Activated T-cell treated with anti-CD3 and anti-CD28 coated beads, Interleukin-2, amount 50 U/mL, for 1 hour (primary cell): ENCODE results near the gene PRR14L.
"Not testable (repeated sequence)": the region's sequence is repeated elsewhere in the genome, so short reads cannot be mapped to it uniquely, and the experiment has no call there.

Source experiments
- DNase-seq: peaks from one replicate; pipeline ENCODE4 v3.0.0-alpha.2; 2020

The PRR14L gene

DNA sequence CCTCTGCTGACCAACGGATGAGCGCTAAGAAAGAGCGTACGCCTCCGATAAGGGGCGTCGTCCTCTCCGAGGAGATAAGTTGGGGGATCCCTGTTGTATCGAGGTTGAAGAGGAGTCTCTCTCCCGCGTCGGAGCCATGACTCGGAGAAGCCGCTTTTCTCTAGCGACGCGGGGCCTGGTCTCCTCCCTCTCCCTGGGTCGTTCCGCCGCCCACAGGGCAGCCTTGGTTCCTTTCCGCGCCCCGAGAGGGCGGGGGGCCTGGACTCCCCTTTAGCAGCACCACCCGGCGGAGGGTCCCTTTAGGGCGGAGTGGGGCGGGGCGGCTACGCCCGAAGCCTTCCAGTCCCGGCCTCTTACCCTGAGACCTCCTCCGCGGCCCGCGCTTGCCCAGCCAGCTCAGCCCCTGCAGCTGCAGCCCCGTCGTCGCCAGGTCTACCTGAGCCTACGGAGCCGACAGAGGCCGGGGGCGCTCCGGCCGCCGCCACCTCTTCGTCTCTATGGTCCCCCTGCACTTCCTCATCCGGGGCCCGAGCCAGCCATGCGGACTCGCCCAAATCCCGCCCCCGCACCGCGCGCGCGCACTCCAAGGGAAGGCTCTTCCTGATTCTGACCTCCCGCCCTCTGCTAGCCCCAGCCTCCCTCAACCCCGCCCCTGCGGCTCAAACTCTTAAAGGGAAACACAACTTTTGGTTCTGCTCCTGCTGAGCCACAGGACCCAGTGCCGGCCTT is at the start of gene PRR14L:
Gene PRR14L (minus strand): TSS at position 497 of the 729 bp plus-strand sequence. CDS start 11,272 bp downstream, outside the sequence.
- peak; percentile 99 for DNase-seq

DNA sequence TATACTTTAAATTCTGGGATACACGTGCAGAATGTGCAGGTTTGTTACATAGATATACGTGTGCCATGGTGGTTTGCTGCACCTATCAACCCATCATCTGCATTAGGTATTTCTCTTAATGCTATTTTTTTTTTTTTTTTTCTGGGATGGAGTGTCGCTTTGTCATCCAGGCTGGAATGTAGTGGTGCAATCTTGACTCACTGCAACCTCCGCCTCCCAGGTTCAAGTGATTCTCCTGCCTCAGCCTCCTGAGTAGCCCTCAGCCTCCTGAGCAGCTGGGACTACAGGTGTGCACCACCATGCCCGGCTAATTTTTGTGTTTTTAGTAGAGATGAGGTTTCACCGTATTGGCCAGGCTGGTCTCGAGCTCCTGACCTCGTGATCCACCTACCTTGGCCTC is 49.4 kb upstream of the PRR14L start:
- DNase-seq = not testable (repeated sequence)

DNA sequence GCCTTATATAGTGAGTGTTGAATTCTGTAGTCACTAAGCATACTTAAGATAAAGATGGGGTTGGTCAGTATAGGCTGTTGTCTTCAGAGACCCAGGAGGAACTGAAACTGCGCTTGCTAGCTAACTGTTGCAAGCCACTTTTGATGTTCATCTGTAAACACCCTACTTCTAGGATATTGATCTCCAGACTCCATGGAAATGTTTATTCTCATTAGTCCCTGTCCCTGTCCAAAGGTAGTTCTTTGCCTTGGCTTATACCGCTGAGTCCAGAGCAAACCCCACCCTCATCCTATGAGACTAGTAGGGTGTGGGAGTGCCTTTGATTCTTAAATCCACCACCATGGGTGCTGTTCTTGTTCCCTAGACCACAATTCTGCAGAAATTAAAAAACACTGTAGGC is 40.3 kb upstream of the PRR14L start:
- no peak for DNase-seq

DNA sequence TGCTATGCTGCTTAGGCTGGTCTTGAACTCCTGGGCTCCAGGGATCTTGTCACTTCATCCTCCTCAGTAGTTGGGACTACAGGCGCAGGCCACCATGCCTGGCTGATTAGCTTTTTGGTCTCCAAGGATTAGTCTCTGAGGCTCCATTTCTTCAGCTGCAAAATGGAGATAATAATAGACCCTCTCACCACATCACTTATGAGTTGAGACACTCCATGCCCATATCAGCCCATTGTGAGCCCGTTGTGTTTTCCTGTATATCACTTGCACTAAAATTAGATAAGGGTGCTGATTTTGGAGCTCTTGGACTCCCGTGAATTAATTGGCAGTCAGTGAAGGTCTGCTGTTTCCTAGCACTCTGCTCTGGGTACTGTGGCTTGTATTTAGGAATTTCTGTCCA is 39.9 kb upstream of the PRR14L start:
- no peak for DNase-seq

DNA sequence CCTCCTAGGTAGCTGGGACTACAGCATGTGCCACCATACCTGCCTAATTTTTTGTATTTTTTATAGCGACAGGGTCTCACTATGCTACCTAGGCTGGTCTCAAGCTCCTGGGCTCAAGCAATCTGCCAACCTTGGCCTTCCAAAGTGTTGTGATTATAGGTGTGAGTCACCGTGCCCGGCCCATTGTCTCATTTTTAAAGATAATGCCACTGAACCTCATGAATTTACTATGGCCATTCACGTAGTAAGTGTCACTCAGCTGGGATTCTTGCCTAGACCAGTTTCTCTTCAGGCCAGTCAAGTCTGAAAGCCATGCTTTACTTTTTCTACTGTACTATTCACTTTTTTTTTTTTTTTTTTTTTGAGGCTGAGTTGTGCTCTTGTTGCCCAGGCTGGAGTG is 26.3 kb upstream of the PRR14L start:
- DNase-seq = no peak

DNA sequence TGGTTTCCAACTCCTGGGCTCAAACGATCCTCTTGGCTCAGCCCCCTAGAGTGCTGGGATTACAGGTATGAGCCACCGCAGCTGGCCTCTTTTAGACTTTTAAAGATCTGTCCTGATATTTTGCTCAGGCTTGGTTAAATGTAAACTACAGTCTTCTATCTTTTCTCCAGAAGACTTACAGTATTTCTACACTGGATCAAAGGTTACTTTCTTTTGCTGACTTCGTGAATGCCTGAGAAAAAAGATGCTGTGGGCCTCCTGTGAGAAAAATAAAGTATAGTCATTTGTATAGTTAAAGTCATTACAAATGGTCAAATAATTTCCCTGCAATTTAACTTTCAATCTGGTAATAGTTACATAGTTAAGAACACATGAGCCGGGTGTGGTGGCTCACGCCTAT is 23.5 kb upstream of the PRR14L start:
- DNase-seq = no peak

DNA sequence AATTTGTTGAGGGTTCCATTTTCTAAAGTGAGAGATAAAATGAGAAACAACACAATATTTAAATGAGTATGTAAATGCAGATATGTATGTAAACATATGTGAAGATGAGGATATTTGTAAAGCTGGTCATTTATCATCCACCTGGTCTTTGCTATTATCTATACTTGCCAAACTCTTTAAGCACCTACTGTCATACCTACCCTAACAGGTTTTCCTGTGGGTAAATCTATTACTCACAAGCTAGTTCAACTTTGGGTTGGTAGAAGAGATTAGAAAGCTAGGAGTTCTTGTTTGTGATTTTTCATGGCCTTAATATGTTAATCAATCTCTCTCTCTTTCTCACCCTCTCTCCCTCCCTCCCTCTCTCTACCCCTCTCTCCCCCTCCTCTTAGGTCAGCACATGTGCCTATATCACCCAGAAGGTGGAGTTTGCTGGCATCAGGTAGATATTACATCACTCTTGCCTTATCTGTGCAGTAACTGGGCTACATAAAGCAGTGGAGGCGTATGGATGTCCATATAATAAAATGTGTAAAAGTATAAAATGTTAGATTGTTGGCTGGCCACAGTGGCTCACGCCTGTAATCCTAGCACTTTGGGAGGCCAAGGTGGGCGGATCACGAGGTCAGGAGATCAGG is 18.6 kb upstream of the PRR14L start:
- no peak for DNase-seq

DNA sequence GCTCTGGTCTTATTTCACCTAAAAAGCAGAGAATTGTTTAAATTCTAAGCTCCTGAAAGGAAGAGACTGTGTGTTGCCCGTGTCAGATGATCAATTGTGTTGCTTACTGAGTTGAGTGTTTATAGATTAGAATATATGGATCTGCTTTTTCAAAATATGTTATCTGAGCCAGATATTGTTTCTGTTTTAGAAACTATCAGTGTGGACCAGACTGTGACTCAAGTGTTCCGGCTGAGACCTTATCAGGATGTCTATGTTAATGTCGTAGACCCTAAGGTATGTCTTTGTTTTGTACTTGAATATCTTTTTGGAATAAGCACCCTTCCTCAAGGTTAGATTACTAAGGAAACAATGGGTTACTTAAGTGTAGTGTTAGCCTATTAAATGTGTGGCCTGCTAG is 14.9 kb upstream of the PRR14L start:
- no peak for DNase-seq

DNA sequence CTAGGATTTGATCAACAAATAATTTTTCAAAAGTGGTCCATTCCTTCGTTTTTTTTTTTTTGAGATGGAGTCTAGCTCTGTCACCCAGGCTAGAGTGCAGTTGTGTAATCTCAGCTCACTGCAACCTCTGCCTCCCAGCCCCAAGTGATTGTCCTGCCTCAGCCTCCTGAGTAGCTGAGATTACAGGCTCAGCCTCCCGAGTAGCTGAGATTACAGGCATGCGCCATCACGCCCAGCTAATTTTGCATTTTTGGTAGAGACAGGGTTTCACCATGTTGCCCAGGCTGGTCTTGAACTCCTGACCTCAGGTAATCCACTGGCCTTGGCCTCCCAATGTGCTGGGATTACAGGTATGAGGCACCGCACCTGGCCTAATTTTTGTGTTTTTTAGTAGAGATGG is 8.9 kb upstream of the PRR14L start:
- DNase-seq = not testable (repeated sequence)

DNA sequence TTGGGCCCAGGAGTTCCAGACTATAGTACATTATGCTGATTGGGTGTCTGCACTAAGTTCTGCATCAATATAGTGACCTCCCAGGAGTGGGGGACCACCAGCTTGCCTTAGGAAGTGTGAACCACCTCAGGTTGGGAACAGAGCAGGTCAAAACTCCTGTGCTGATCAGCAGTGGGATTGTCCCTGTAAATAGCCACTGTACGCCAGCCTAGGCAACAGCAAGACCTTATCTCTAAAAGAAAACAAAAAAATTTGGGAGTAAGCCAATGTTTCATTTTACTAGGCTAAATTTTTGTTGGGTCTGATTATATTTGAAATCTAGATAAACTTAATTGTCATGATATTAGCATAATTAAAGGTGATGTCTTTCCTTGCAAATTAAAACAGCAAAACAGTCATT is 7.3 kb upstream of the PRR14L start:
- DNase-seq = no peak

DNA sequence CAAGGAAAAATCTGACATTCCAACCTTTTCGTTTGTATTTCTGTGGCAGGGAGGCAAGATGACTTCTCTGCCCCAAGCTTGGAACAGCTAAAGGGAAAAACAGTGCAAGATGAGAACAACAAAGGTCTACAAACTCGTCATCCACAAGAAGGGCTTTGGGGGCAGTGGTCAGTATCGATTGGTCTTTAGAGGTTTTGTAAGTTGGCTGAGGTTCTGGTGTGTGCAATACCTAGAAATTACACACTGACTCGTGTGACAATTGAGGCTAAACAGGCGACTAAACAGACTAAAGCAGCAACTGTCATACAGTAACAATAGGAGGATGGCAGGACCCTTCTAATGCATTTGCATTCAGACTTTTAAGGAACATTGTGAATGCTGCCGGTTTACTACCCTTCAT is 4.9 kb upstream of the PRR14L start:
- DNase-seq = no peak

DNA sequence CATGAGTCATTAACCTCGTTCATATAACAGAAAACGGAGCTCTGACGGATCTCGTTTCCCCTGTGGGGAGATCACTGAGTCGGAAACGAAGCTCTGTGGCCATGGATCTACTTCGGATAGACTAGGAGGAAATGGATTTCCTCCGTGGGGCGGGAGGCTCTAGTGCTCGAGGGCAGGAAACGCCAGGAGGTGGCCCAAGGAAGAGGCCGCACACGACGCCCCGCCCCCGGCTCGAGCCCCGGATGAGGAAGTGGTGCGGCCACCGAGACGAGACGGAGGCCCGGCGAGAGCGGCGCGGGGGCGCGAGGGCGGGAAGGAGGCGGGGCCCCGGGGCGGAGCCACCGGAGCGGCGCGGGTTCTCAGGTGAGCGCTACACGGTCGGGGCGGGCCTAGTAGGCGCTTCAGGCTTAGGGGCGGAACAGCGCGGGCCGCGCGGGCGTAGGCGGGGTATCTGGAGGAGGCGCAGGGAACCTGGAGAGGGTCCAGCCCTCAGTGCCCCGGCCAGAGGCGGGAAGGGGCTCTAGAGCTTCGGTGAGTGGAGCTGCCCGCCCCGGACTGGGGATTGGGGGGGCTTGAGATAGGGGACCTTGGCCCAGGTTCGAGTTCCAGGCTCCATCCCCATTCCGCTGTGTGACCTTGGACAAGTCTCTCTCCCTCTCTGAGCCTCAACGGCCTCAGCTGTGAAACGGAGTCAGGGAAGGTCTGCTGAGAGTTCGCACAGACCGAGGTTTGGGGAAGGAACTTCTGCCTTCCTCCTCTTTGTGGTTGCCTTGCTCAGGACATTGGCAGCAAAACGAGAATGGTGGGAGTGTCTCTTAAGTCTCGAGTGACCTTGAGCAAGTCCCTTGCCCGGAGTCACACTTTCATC is 3.9 kb upstream of the PRR14L start, which contains the start of gene DEPDC5:
Gene DEPDC5 (plus strand): TSS at position 386 of the 868 bp plus-strand sequence. CDS start 903 bp downstream, outside the sequence.
- DNase-seq = peak; percentile 98

DNA sequence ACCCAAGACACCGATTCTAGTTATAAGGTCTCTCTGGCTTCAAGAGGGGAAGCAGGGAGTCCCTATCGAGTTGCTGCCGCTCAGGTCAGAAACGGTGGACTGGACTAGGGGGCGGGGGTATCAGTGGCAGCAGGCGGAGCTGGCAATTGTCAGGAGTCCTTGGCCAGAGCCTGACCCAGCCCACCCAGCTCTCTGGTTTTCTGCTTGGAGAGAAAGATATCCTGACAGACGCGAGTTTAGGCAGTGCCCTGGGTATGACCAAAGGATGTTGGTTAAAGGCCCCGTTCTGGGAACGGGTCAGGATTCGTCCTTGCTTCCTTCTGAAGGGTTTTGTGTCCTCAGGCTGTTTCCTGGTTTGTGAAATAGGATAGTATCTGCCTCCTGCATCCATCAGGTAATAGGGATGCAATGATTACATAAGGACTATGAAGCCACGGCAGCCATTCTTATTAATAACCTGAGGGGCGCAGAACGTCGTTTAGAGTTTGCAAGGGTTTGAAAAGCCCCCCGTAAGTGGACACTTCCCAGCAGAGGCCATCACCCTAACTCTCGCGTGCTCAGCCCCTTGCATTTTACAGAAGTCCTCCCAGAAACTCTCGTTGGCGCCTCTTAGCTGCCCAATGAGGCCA is 3.2 kb upstream of the PRR14L start:
- peak; percentile 35 for DNase-seq

DNA sequence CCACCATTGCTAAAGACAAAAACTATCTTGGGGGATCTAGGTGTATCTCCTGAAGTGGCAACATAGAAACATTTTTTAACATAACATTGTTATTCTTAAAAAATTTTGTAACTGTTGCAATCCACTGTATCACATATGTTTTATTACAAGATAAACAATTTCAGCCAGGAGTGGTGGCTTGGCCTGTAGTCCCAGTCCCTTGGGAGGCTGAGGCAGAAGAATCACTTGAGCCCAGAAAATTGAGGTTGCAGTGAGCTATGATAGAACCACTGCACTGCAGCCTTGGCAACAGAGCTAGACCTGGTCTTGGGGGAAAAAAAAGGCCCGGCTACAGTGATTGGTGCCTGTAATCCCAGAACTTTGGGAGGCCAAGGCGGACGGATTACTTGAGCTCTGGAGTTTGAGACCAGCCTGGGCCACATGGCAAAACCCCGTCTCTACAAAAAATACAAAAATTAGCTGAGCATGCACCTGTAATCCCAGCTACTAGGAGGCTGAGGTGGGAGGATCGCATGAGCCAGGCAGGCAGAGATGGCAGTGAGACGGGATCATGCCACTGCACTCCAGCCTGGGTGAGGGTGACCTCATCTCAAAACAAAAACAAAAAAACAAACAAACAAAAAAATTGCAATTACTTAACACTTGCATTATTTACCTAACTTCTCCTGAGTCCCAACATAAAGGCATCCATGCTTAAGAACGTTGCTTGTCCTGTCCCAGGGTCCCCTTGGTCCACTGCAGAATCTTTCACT is 2.3 kb upstream of the PRR14L start:
- no peak for DNase-seq

DNA sequence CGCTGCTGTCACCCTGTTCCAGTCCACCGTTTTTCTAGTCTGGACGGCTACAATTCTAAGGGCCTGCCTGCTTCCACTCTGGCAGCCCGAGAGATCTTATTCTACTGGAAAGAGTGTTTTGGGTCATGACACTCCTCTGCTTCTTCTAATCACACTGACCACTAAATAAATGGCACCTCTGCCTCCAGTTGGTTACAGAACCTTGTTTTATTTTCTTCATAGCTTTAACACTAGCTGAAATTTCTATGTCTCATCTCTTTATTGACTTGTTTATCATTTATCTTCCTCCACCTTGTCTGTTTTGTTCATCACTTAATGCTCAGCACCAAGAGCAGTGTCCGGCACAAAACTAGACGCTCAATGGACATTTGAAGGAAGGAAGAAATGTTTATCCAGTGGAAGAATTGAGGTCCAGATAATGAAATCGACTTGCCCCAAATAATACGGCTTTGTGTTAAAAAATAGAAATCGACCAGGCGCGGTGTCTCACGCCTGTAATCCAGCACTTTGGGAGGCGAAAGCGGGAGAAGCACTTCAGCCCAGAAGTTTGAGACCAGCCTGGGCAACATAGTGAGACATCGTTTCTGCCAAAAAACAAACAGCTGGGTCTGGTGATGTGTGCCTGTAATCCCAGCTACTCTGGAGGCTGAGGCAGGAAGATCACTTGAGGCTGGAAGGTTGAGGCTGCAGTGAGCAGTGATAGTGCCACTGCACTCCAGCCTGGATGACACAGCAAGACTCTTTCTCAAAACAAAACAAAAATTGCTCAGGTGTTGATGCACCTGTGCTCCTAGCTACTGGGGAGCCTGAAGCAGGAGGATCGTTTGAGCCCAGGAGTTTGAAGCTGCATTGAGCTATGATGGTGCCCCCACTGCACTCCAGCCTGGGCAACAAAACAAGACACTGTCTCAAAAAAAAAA is 693 bp upstream of the PRR14L start:
- no peak for DNase-seq

DNA sequence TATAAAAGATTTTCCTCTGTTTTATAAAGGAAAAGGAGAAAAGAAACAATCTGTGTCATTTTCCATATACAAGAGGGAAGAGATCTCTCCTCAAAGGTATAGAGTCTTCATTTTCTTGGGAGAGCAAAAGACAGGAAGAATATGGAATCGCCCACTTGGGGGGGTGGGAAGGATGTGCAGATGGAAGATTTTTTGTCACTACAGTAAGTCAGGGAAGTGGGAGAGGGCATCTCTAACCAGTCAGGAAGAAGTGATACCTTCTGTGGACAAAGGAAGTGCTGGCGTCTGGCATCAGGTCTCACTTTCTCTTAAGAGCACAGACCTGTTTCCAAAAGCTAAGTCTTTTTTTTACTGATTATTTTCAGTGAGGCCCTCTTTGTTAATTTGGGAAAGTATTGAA is 1.4 kb downstream of the PRR14L start:
- DNase-seq = no peak

DNA sequence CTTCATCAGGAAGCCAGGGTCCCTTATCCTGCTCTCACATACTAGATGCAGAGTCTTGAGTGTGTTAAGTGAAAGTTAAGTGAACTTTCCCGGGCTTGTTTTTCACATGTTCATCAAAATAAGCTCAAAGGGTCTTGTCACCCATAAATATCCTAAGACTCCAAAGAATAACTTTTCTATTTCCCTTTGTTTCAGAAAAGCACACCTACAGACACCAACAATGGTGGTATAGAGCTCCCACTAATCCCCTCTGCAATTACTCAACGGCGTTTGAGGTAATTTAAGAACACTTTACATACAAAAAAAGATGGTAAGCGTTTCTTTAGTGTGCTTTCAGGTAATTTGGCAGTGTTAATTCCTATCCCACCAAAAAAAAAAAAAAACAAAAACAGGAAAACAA is 2.5 kb downstream of the PRR14L start:
- DNase-seq = no peak

DNA sequence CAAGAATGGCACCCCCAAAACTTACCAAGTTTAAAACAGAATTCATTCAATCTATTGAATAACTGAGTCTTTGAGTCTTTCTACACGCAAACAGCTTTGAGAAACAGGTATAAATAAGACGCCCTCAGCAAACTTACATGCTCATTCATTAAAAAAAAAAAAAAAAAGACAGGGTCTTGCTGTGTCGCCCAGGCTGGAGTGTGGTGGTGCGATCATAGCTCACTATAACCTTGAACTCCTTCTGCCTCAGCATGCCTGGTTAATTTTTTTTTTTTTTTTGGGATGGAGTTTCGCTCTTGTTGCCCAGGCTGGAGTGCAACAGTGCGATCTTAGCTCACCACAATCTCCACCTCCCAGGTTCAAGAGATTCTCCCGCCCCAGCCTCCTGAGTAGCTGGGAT is 6.1 kb downstream of the PRR14L start:
- DNase-seq = no peak

DNA sequence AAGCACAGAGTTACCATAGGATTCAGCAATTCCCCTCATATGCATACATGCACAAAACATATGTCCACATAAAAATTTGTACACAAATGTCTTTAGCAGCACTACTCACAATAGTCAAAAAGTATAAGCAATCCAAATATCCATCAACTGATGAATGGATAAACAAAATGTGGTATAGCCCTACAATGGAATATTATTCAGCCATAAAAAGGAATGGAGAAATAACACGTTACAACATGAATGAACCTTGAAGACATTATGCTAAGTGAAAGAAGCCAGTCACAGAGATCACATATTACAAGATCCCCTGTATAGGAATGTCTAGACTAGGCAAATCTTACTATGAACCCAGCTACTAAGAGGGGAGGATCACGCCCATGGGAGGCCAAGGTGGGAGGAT is 7.2 kb downstream of the PRR14L start:
- DNase-seq = no peak

DNA sequence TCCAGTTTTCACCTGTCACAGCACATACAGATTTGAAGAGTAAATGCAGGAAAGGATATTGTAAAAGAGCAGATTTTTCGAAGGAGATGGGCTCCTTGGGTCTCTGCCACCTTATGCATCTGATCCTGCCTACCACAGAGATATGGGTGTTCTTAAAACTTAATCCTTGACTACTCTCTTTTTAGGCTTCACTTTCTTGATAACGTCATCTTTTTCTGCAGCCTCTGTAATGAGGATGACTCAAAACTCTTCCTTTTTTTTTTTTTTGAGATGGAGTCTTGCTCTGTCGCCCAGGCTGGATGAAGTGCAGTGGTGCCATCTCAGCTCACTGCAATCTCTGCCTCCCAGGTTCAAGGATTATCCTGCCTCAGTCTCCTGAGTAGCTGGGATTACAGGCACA is 7.8 kb downstream of the PRR14L start:
- DNase-seq = no peak

DNA sequence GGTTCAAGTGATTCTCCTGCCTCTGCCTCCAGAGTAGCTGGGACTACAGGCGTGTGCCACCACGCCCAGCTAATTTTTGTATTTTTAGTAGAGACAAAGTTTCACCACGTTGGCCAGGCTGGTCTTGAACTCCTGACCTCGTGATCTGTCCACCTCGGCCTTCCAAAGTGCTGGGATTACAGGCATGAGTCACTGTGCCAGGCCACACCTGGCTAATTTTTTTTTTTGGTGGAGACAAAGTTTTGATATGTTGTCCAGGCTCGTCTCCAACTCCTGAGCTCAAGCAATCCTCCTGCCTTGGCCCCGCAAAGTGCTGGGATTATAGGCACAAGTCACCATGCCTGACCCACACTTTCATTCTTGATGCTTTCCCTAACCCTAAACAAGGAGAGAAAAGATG is 9.6 kb downstream of the PRR14L start:
- not testable (repeated sequence) for DNase-seq
